Brain microvascular endothelial cell (primary cell): ENCODE results near the gene AATF.

Source experiments
- DNase-seq: peaks from one replicate; pipeline ENCODE4 v3.0.0-alpha.2; 2020
- H3K27ac ChIP-seq: fragments of 250-450 bp; sonication (Bioruptor Pico); 2 replicates; pipeline ENCODE4 v1.5.1; 2020; ENCODE audit warnings: mild to moderate bottlenecking, moderate library complexity
- H3K27me3 ChIP-seq: fragments of 250-450 bp; sonication (Bioruptor Pico); replicated peaks from 2 replicates; pipeline ENCODE4 v1.5.1; 2020; ENCODE audit warnings: mild to moderate bottlenecking
- H3K36me3 ChIP-seq: fragments of 250-450 bp; sonication (Bioruptor Pico); replicated peaks from 2 replicates; pipeline ENCODE4 v1.5.1; 2020; ENCODE audit warnings: mild to moderate bottlenecking
- H3K4me3 ChIP-seq: 2 replicates; pipeline ENCODE4 v1.5.1; 2011; ENCODE audit warnings: low read depth, mild to moderate bottlenecking, control low read depth, low read length, moderate library complexity
- CTCF ChIP-seq: IDR thresholded peaks from 2 replicates; pipeline ENCODE4 v1.5.1; 2011; ENCODE audit warnings: low read depth, mild to moderate bottlenecking, moderate library complexity, low read length, control low read depth, inconsistent platforms; ENCODE audit errors: missing control alignments
- in situ Hi-C: cut with HindIII; loops from 2 replicates; pipeline ENCODE4 v1.10.0; 2017; ENCODE audit warnings: low sequenced_read_pairs, low pct_ligation_motif_present

Gene AATF

GRCh38 chr17:37089956-37090355 is 141.2 kb downstream of the AATF start:
- Histone ChIP-seq H3K4me3 (no peak overlapping the region), H3K36me3 (peaks cover 28% of the 10 kb centered on the region), H3K27me3 (no peaks in the 10 kb centered on the region), H3K27ac (no peak overlapping the region)
- TF ChIP-seq CTCF = no peak
- DNase-seq = no peak
- in situ Hi-C loops = no loop called here

- in situ Hi-C loops = no loop called here
- Histone ChIP-seq H3K36me3 (peaks cover 27% of the 10 kb centered on the region), H3K4me3 (no peak overlapping the region), H3K27me3 (no peaks in the 10 kb centered on the region), H3K27ac (no peak overlapping the region)
- no peak for DNase-seq
- TF ChIP-seq CTCF = no peak
These were observed 142.2 kb downstream of the AATF start for GRCh38 chr17:37090941-37091340.

GRCh38 chr17:37092071-37092470 is 143.3 kb downstream of the AATF start:
- Histone ChIP-seq H3K27ac (no peak overlapping the region), H3K4me3 (no peak overlapping the region), H3K27me3 (no peaks in the 10 kb centered on the region), H3K36me3 (peaks cover 26% of the 10 kb centered on the region)
- DNase-seq = no peak
- no peak for TF ChIP-seq CTCF
- in situ Hi-C loops = no loop called here

- no peak overlapping the region for H3K27ac ChIP-seq
- in situ Hi-C loops = no loop called here
- H3K27me3 ChIP-seq = no peaks in the 10 kb centered on the region
- H3K4me3 ChIP-seq = no peak overlapping the region
- H3K36me3 ChIP-seq = peaks cover 20% of the 10 kb centered on the region
- no peak for DNase-seq
- TF ChIP-seq CTCF = no peak
These were observed 143.9 kb downstream of the AATF start for GRCh38 chr17:37092701-37093100.

GRCh38 chr17:37094391-37094790 is 145.6 kb downstream of the AATF start:
- TF ChIP-seq CTCF = no peak
- in situ Hi-C loops = no loop called here
- Histone ChIP-seq H3K27ac (no peak overlapping the region), H3K27me3 (no peaks in the 10 kb centered on the region), H3K4me3 (no peak overlapping the region), H3K36me3 (peaks cover 20% of the 10 kb centered on the region)
- no peak for DNase-seq

GRCh38 chr17:37096071-37096470 is 147.3 kb downstream of the AATF start:
- no peak for DNase-seq
- Histone ChIP-seq H3K27ac (no peak overlapping the region), H3K27me3 (no peaks in the 10 kb centered on the region), H3K36me3 (peaks cover 20% of the 10 kb centered on the region), H3K4me3 (no peak overlapping the region)
- no peak for TF ChIP-seq CTCF
- in situ Hi-C loops = no loop called here
